Activated naive CD4-positive, alpha-beta T cell treated with Interleukin-2 at 50 U/mL for 16 hours (primary cell): ENCODE data around the gene TMCO4.
A peak's percentile ranks its signal among the peaks of the same experiment; 100 is the strongest.
"Not testable (repeated sequence)": the region's sequence is repeated elsewhere in the genome, so short reads cannot be mapped to it uniquely, and the experiment has no call there.

ENCODE experiments used
- DNase-seq: peaks from one replicate; pipeline ENCODE4 v3.0.0-alpha.2; 2020

The TMCO4 gene

GRCh38 chr1:19812875-19813642 lies 13.3 kb upstream of the TMCO4 start:
- DNase-seq: no peak

- DNase-seq: peak; percentile 59
These were observed 11.6 kb upstream of the TMCO4 start for GRCh38 chr1:19811206-19811851.

- no peak for DNase-seq
These were observed 9.5 kb upstream of the TMCO4 start for GRCh38 chr1:19809044-19809750.

GRCh38 chr1:19808351-19808750 lies 8.6 kb upstream of the TMCO4 start:
- no peak for DNase-seq

GRCh38 chr1:19804831-19805251 lies 5.1 kb upstream of the TMCO4 start:
- DNase-seq: no peak

- no peak for DNase-seq
These were observed 2.6 kb upstream of the TMCO4 start for GRCh38 chr1:19802269-19802668.

GRCh38 chr1:19800076-19800804 lies 524 bp upstream of the TMCO4 start:
- DNase-seq: peak; percentile 49

- no peak for DNase-seq
These were observed 1.1 kb downstream of the TMCO4 start for GRCh38 chr1:19798486-19799229.

GRCh38 chr1:19797827-19798226 lies 1.9 kb downstream of the TMCO4 start:
- no peak for DNase-seq

GRCh38 chr1:19794583-19794982 lies 5.1 kb downstream of the TMCO4 start:
- no peak for DNase-seq

- DNase-seq: no peak
These were observed 6.2 kb downstream of the TMCO4 start for GRCh38 chr1:19793360-19794046.

- DNase-seq: no peak
These were observed 7.3 kb downstream of the TMCO4 start for GRCh38 chr1:19792237-19793002.

GRCh38 chr1:19790061-19790975 lies 9.4 kb downstream of the TMCO4 start:
- not testable (repeated sequence) for DNase-seq

GRCh38 chr1:19786988-19787423 lies 12.7 kb downstream of the TMCO4 start:
- DNase-seq: no peak

- DNase-seq: no peak
These were observed 14.1 kb downstream of the TMCO4 start for GRCh38 chr1:19785660-19786059.

- no peak for DNase-seq
These were observed 19.3 kb downstream of the TMCO4 start for GRCh38 chr1:19780267-19780877.

GRCh38 chr1:19776933-19777332 lies 22.8 kb downstream of the TMCO4 start:
- no peak for DNase-seq

GRCh38 chr1:19776287-19776686 lies 23.4 kb downstream of the TMCO4 start:
- DNase-seq: no peak

GRCh38 chr1:19775831-19776230 lies 23.9 kb downstream of the TMCO4 start:
- DNase-seq: no peak
